A549 (cell line): ENCODE data around the gene CCDC117.

Experiments
- BHLHE40 ChIP-seq: IDR thresholded peaks from 2 replicates; pipeline ENCODE4 v1.6.1; 2012; ENCODE audit warnings: low read depth, low read length, inconsistent platforms
- EP300 ChIP-seq, 2 experiments: fragments of >200 bp; sonication (Bioruptor Twin); formaldehyde crosslinking; IDR thresholded peaks; 2 replicates in 1 of 2; 3 replicates in 1 of 2; pipeline ENCODE4 v1.6.1; 2016 to 2017
- MAZ ChIP-seq: fragments of 150-350 bp; IDR thresholded peaks from 2 replicates; pipeline ENCODE4 v1.6.1; 2014; ENCODE audit warnings: antibody characterized with exemption, low read depth, low read length, borderline replicate concordance
- TF ChIP-seq, protein P1 (sequence below): fragments of >200 bp; sonication (Bioruptor Twin); formaldehyde crosslinking; IDR thresholded peaks from 3 replicates; pipeline ENCODE4 v1.5.1; 2016
- TF ChIP-seq, protein P2 (sequence below): IDR thresholded peaks from 2 replicates; pipeline ENCODE4 v1.6.1; 2012

DNA sequence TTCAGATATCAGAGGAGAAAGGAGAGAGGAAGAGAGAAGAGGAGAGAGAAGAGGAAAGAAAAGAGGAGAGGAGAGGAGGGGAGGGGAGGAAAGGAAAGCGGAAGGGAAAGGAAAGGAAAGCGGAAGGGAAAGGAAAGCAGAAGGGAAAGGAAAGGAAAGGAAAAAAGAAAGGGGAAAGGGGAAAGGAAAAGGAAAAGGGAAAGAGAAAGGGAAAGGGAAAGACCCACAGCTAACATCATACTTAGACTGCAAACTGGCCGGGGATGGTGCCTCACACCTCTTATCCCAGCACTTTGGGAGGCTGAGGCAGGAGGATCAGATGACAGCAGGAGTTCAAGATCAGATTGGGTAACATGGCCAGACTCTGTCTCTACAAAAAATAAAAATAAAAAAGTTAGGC, 42.3 kb upstream of the CCDC117 start:
- TF ChIP-seq EP300 (IDR thresholded peaks at IDR 0.05) (no peak), MAZ (no peak), BHLHE40 (no peak)
- TF ChIP-seq, protein P1, sequence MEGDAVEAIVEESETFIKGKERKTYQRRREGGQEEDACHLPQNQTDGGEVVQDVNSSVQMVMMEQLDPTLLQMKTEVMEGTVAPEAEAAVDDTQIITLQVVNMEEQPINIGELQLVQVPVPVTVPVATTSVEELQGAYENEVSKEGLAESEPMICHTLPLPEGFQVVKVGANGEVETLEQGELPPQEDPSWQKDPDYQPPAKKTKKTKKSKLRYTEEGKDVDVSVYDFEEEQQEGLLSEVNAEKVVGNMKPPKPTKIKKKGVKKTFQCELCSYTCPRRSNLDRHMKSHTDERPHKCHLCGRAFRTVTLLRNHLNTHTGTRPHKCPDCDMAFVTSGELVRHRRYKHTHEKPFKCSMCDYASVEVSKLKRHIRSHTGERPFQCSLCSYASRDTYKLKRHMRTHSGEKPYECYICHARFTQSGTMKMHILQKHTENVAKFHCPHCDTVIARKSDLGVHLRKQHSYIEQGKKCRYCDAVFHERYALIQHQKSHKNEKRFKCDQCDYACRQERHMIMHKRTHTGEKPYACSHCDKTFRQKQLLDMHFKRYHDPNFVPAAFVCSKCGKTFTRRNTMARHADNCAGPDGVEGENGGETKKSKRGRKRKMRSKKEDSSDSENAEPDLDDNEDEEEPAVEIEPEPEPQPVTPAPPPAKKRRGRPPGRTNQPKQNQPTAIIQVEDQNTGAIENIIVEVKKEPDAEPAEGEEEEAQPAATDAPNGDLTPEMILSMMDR: no peak
- TF ChIP-seq, protein P2, sequence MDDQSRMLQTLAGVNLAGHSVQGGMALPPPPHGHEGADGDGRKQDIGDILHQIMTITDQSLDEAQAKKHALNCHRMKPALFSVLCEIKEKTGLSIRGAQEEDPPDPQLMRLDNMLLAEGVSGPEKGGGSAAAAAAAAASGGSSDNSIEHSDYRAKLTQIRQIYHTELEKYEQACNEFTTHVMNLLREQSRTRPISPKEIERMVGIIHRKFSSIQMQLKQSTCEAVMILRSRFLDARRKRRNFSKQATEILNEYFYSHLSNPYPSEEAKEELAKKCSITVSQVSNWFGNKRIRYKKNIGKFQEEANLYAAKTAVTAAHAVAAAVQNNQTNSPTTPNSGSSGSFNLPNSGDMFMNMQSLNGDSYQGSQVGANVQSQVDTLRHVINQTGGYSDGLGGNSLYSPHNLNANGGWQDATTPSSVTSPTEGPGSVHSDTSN: no peak
